Ovary (tissue), 9 donors: ENCODE results near the gene GNPDA1. TPM values are rescaled to one million over a fixed set of nuclear protein-coding genes. Genes with fewer than 3 reads are reported as not detected.
"Not testable (repeated sequence)": the region's sequence is repeated elsewhere in the genome, so short reads cannot be mapped to it uniquely, and the experiment has no call there.

Experiments used
- DNase-seq, 5 donors: peaks; one replicate each; pipeline ENCODE4 v3.0.0-alpha.2; 2019 to 2020
- H3K27ac ChIP-seq, 2 donors: fragments of 200-600 bp; one replicate each; pipeline versions ENCODE4 v1.5.1 to v1.8.0; 2019 to 2022
- H3K27me3 ChIP-seq: fragments of 200-600 bp; one replicate; pipeline ENCODE4 v1.8.0; 2022
- H3K36me3 ChIP-seq: fragments of 200-600 bp; sonication (generic); one replicate; pipeline ENCODE4 v1.5.1; 2019
- H3K4me1 ChIP-seq: one replicate; pipeline ENCODE4 v1.8.1; 2013; ENCODE audit warnings: mild to moderate bottlenecking, moderate library complexity; ENCODE audit not compliant: insufficient read depth
- H3K4me3 ChIP-seq: fragments of 200-600 bp; sonication (generic); one replicate; pipeline ENCODE4 v1.5.1; 2017
- H3K9me3 ChIP-seq, 2 donors: fragments of 200-600 bp in 1 of 2; sonication (generic) in 1 of 2; one replicate each; pipeline versions ENCODE4 v1.5.1 to v1.8.1; 2013 to 2019; ENCODE audit warnings: mild to moderate bottlenecking in 1 of 2, moderate library complexity in 1 of 2
- EP300 ChIP-seq: sonication (generic); formaldehyde crosslinking; IDR thresholded peaks from one replicate; pipeline ENCODE4 v1.6.1; 2017; ENCODE audit warnings: antibody characterized with exemption
- POLR2A ChIP-seq: fragments of 450-650 bp; IDR thresholded peaks from one replicate; pipeline ENCODE4 v1.6.1; 2017; ENCODE audit warnings: antibody characterized with exemption, mild to moderate bottlenecking, moderate library complexity
- WGBS, 3 donors: extraction: QIAGEN DNeasy Blood & Tissue Kit in 1 of 3; methylation state at CpG; one replicate each; pipeline versions ENCODE4 v1.1.5 to v1.1.7; 2013 to 2017; 5-methylcytosine and 5-hydroxymethylcytosine counted together
- intact Hi-C, 4 donors: fragments of 100-400 bp; cut with DNase I; formaldehyde crosslinking; loops; one replicate each; pipeline versions ENCODE4 v1.11.0 to v1.15.1; 2022 to 2023
- polyA plus RNA-seq, 2 donors: library from polyadenylated mRNA; stranded (reverse); fragments of 200-250 nt in 1 of 2; fragments of 350-450 nt in 1 of 2; fragmentation: Illumina TruSeq in 1 of 2; extraction: RNeasy Lipid Tissue Mini Kit (QIAGEN cat#74804) in 1 of 2; gene quantifications; one replicate each; pipeline ENCODE4 v1.2.3, GENCODE V29; 2013 to 2014
- total RNA-seq, 7 donors: library from RNA; depleted of rRNA in 2 of 7; stranded (reverse); fragments of >200 nt in 2 of 7; fragmentation: NEBNext Ultra II Directional in 3 of 7; extraction: Animal tissue kit (Norgen Biotek cat#: 25700) in 3 of 7; gene quantifications; one replicate each; pipeline versions ENCODE4 v1.1.0 to v1.2.4, GENCODE V29; 2016 to 2023
- TF ChIP-seq, protein P1 (sequence below), 3 donors: fragments of 450-650 bp in 2 of 3; fragments of 200-600 bp in 1 of 3; IDR thresholded peaks; one replicate each; pipeline versions ENCODE4 v1.5.1 to v1.8.0; 2016 to 2022; ENCODE audit warnings: antibody characterized with exemption in 3 of 3, mild to moderate bottlenecking in 1 of 3
- donor health status: DM: no; HTN: no; CAD: no; lungs with moderate emphysema.
- donor health status: DM: no; HTN: no; CAD: no.
- donor health status: Bipolar disorder and iron deficiency.
- donor health status: DM: yes; HTN: yes; CAD: no.
- donor health status: DM: no; HTN: no; CAD: no.
- donor health status: DM: yes; HTN: yes; CAD: no.

Gene GNPDA1
- total and polyA plus RNA-seq, 9 donors = 20.3 to 108 (median 35.1) TPM

- no peak overlapping the region for H3K4me3 ChIP-seq
- intact Hi-C loops = no loop called here
- no peak for DNase-seq
- H3K36me3 ChIP-seq = no peaks in the 10 kb centered on the region
- no peak overlapping the region for H3K27ac ChIP-seq
- WGBS, 3 donors = 76 to 87% (median 79%) methylated on average over 7 of the region's 7 CpGs
- no peak for TF ChIP-seq EP300
- TF ChIP-seq POLR2A = no peak
- TF ChIP-seq, protein P1, sequence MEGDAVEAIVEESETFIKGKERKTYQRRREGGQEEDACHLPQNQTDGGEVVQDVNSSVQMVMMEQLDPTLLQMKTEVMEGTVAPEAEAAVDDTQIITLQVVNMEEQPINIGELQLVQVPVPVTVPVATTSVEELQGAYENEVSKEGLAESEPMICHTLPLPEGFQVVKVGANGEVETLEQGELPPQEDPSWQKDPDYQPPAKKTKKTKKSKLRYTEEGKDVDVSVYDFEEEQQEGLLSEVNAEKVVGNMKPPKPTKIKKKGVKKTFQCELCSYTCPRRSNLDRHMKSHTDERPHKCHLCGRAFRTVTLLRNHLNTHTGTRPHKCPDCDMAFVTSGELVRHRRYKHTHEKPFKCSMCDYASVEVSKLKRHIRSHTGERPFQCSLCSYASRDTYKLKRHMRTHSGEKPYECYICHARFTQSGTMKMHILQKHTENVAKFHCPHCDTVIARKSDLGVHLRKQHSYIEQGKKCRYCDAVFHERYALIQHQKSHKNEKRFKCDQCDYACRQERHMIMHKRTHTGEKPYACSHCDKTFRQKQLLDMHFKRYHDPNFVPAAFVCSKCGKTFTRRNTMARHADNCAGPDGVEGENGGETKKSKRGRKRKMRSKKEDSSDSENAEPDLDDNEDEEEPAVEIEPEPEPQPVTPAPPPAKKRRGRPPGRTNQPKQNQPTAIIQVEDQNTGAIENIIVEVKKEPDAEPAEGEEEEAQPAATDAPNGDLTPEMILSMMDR (IDR thresholded peaks at IDR 0.05) = no peak
- no peaks in the 10 kb centered on the region for H3K4me1 ChIP-seq
- no peaks in the 10 kb centered on the region for H3K9me3 ChIP-seq
- H3K27me3 ChIP-seq = no peaks in the 10 kb centered on the region
These were observed 33.4 kb upstream of the GNPDA1 start for GRCh38 chr5:142046191-142046590.

DNA sequence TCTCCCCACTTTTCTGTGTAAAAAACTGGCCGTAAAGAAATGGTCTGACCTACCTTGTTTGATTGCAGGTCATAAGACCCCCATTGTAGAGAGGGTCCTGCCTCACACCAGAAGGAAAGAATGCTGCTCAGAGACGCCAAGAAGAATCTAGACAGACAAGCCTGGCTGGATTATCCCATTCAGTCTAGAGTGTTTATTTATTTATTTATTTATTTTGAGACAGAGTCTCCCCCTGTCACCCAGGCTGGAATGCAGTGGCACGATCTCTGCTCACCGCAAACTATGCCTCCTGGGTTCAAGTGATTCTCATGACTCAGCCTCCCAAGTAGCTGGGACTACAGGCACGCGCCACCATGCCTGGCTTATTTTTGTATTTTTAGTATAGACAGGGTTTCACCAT lies 28.1 kb upstream of the GNPDA1 start:
- WGBS, 3 donors = 97 to 98% (median 98%) methylated on average over 6 of the region's 6 CpGs
- H3K27me3 ChIP-seq, intact Hi-C loops, H3K36me3 ChIP-seq, H3K27ac ChIP-seq, DNase-seq, H3K4me3 ChIP-seq, H3K9me3 ChIP-seq, H3K4me1 ChIP-seq: not testable (repeated sequence)

- intact Hi-C loops = no loop called here
- Histone ChIP-seq H3K27ac (no peak overlapping the region), H3K4me1 (no peaks in the 10 kb centered on the region), H3K27me3 (no peaks in the 10 kb centered on the region), H3K36me3 (no peaks in the 10 kb centered on the region), H3K9me3 (no peaks in the 10 kb centered on the region), H3K4me3 (no peak overlapping the region)
- WGBS, 3 donors = 93 to 98% (median 96%) methylated on average over 2 of the region's 2 CpGs
- TF ChIP-seq, protein P1 (IDR thresholded peaks at IDR 0.05) = no peak
- no peak for TF ChIP-seq POLR2A
- no peak for TF ChIP-seq EP300
- DNase-seq = no peak
These were observed 27.5 kb upstream of the GNPDA1 start for GRCh38 chr5:142040285-142040684.

DNA sequence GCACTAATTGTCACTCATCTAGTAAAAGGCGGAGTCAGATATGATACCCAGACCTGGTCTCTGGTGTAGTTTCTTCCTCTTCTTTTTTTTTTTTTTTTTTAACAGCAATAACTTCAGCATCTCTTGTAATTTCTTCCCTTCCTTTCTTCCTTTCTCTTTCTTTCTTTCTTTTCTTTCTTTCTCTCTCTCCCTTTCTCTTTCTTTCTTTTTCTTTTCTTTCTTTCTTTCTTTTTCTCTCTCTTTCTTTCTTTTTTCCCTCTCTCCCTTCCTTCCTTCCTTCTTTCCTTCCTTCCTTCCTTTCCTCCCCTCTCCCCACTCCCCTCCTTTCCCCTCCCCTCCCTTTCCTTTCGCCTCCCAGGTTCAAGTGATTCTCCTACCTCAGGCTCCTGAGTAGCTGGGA lies 25.9 kb upstream of the GNPDA1 start:
- Histone ChIP-seq H3K27ac (no peak overlapping the region), H3K4me1 (no peaks in the 10 kb centered on the region), H3K9me3 (no peaks in the 10 kb centered on the region), H3K4me3 (no peak overlapping the region), H3K36me3 (no peaks in the 10 kb centered on the region), H3K27me3 (no peaks in the 10 kb centered on the region)
- no peak for DNase-seq
- 94 to 97% (median 96%) methylated on average over 2 of the region's 2 CpGs for WGBS, 3 donors
- intact Hi-C loops = no loop called here
- TF ChIP-seq POLR2A (no peak), EP300 (no peak)
- TF ChIP-seq, protein P1 (IDR thresholded peaks at IDR 0.05) = no peak

DNA sequence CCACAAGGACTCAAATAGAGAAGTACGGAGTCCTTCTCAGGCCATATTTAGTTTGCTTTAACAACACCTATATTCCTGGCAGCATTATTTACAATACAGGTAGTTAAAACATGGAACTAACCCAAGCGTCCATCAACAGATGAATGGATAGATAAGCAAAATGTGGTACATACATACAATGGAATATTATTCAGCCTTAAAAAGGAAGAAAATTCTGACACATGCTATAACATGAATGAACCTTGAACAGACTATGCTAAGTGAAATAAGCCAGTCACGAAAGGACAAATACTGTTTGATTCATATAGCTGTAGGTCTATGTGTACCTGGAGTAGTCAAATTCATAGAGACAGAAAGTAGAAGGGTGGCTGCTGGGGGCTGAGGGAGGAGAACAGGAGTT lies 24.8 kb upstream of the GNPDA1 start:
- H3K4me1 ChIP-seq, intact Hi-C loops, H3K9me3 ChIP-seq, H3K36me3 ChIP-seq, DNase-seq, H3K27ac ChIP-seq, H3K4me3 ChIP-seq, H3K27me3 ChIP-seq: not testable (repeated sequence)
- WGBS, 3 donors = 88 to 94% (median 92%) methylated on average over 3 of the region's 3 CpGs

GRCh38 chr5:142036918-142037317 lies 24.1 kb upstream of the GNPDA1 start:
- H3K4me1 ChIP-seq = no peaks in the 10 kb centered on the region
- no peak overlapping the region for H3K27ac ChIP-seq
- WGBS, 3 donors = 89 to 92% (median 90%) methylated on average over 13 of the region's 13 CpGs
- TF ChIP-seq EP300 (no peak), POLR2A (no peak)
- TF ChIP-seq, protein P1 (IDR thresholded peaks at IDR 0.05) = no peak
- H3K27me3 ChIP-seq = no peaks in the 10 kb centered on the region
- H3K36me3 ChIP-seq = no peaks in the 10 kb centered on the region
- DNase-seq = no peak
- no peak overlapping the region for H3K4me3 ChIP-seq
- H3K9me3 ChIP-seq = no peaks in the 10 kb centered on the region
- intact Hi-C loops = no loop called here
